Neural progenitor cell (in vitro differentiated cells): ENCODE results near the gene PRRC2C. TPM values are rescaled to one million over a fixed set of nuclear protein-coding genes. Genes with fewer than 3 reads are reported as not detected.

ENCODE experiments used
- DNase-seq: peaks from one replicate; pipeline ENCODE4 v3.0.0-alpha.2; 2016; ENCODE audit warnings: low spot score
- H2AFZ ChIP-seq: fragments of 200-600 bp; sonication (generic); replicated peaks from 2 replicates; pipeline ENCODE4 v1.6.1; 2016; ENCODE audit warnings: antibody characterized with exemption
- H3F3A ChIP-seq: fragments of 200-600 bp; sonication (generic); 2 replicates; pipeline ENCODE4 v1.6.1; 2016; ENCODE audit warnings: antibody characterized with exemption, low read depth
- H3K27ac ChIP-seq: fragments of 200-600 bp; sonication (generic); 2 replicates; pipeline ENCODE4 v1.5.1; 2016; ENCODE audit warnings: mild to moderate bottlenecking
- H3K27me3 ChIP-seq: fragments of 200-600 bp; sonication (generic); 2 replicates; pipeline ENCODE4 v1.6.1; 2016; ENCODE audit warnings: mild to moderate bottlenecking, moderate library complexity
- H3K36me3 ChIP-seq: fragments of 200-600 bp; sonication (generic); 2 replicates; pipeline ENCODE4 v1.5.1; 2016
- H3K4me1 ChIP-seq: fragments of 200-600 bp; sonication (generic); 2 replicates; pipeline ENCODE4 v1.6.1; 2016; ENCODE audit warnings: mixed run types
- H3K4me2 ChIP-seq: fragments of 200-600 bp; sonication (generic); 2 replicates; pipeline ENCODE4 v1.6.1; 2016
- H3K4me3 ChIP-seq: fragments of 200-600 bp; sonication (generic); 2 replicates; pipeline ENCODE4 v1.5.1; 2016
- H3K79me2 ChIP-seq: fragments of 200-600 bp; sonication (generic); 2 replicates; pipeline ENCODE4 v1.6.1; 2016; ENCODE audit warnings: low read depth
- H3K9ac ChIP-seq: fragments of 200-600 bp; sonication (generic); 2 replicates; pipeline ENCODE4 v1.6.1; 2016
- H3K9me3 ChIP-seq: fragments of 200-600 bp; sonication (generic); 2 replicates; pipeline ENCODE4 v1.5.1; 2016; ENCODE audit warnings: low read depth
- H4K20me1 ChIP-seq: fragments of 200-600 bp; sonication (generic); 2 replicates; pipeline ENCODE4 v1.6.1; 2016; ENCODE audit warnings: low read depth
- H3K27ac Mint-ChIP-seq: 3 replicates; pipeline ENCODE4 v1.8.0; 2021; ENCODE audit warnings: mixed read lengths
- H3K27me3 Mint-ChIP-seq: 2 replicates; pipeline ENCODE4 v1.8.0; 2022; ENCODE audit warnings: low read depth, mild to moderate bottlenecking, inconsistent platforms, moderate library complexity, mixed read lengths; ENCODE audit not compliant: insufficient read depth
- H3K36me3 Mint-ChIP-seq: 3 replicates; pipeline ENCODE4 v1.8.0; 2021; ENCODE audit warnings: mixed read lengths
- H3K4me1 Mint-ChIP-seq: 3 replicates; pipeline ENCODE4 v1.8.0; 2021; ENCODE audit warnings: mixed read lengths
- H3K4me3 Mint-ChIP-seq: 3 replicates; pipeline ENCODE4 v1.8.0; 2021; ENCODE audit warnings: mild to moderate bottlenecking, moderate library complexity, mixed read lengths
- H3K9me3 Mint-ChIP-seq: 3 replicates; pipeline ENCODE4 v1.8.0; 2020; ENCODE audit warnings: mixed read lengths
- CTCF ChIP-seq: fragments of 200-600 bp; sonication (generic); IDR thresholded peaks from 2 replicates; pipeline ENCODE4 v1.5.1; 2017; ENCODE audit warnings: antibody characterized with exemption, mild to moderate bottlenecking
- EZH2 ChIP-seq: fragments of 200-600 bp; sonication (generic); IDR thresholded peaks from 2 replicates; pipeline ENCODE4 v1.6.1; 2017; ENCODE audit warnings: antibody characterized with exemption, mild to moderate bottlenecking, moderate library complexity
- EZH2phosphoT487 ChIP-seq: fragments of 200-600 bp; sonication (generic); IDR thresholded peaks from 2 replicates; pipeline ENCODE4 v1.6.1; 2017; ENCODE audit warnings: antibody characterized with exemption
- total RNA-seq: library from RNA; depleted of rRNA; stranded (reverse); fragments of >200 nt; gene quantifications from 2 replicates; pipeline ENCODE4 v1.2.3, GENCODE V29; 2015; ENCODE audit warnings: low replicate concordance

The PRRC2C gene
- total RNA-seq, 1 donor from 2014 or later, result 89.9 TPM

- peaks cover 53% of the 10 kb centered on the region for H4K20me1 ChIP-seq
- no peak overlapping the region for H2AFZ ChIP-seq
- H3K36me3 ChIP-seq, result peaks cover 4% of the 10 kb centered on the region
- H3K27ac Mint-ChIP-seq, result peak overlapping the region; percentile 84
- peaks cover 18% of the 10 kb centered on the region for H3K36me3 Mint-ChIP-seq
- H3K9me3 ChIP-seq, result no peaks in the 10 kb centered on the region
- H3K9me3 Mint-ChIP-seq, result no peaks in the 10 kb centered on the region
- H3K4me3 Mint-ChIP-seq, result peak overlapping the region; percentile 99
- peaks cover 42% of the 10 kb centered on the region for H3K4me1 Mint-ChIP-seq
- peaks cover 11% of the 10 kb centered on the region for H3F3A ChIP-seq
- H3K4me1 ChIP-seq, result peaks cover 20% of the 10 kb centered on the region
- H3K79me2 ChIP-seq, result peaks cover 57% of the 10 kb centered on the region
- H3K27me3 Mint-ChIP-seq, result peaks cover 4% of the 10 kb centered on the region
- peak overlapping the region; percentile 88 for H3K9ac ChIP-seq
- no peaks in the 10 kb centered on the region for H3K27me3 ChIP-seq
- H3K27ac ChIP-seq, result peak overlapping the region; percentile 96
- peak overlapping the region; percentile 74 for H3K4me3 ChIP-seq
- DNase-seq, result no peak
- peak overlapping the region; percentile 96 for H3K4me2 ChIP-seq
- no peak for TF ChIP-seq EZH2phosphoT487
- TF ChIP-seq CTCF, result no peak
Measured at GRCh38 chr1:171486048-171486519, 754 bp downstream of the PRRC2C start.

- Histone ChIP-seq H3K4me2 (peak overlapping the region; percentile 96), H4K20me1 (peaks cover 62% of the 10 kb centered on the region), H3F3A (peaks cover 11% of the 10 kb centered on the region), H3K36me3 (peaks cover 8% of the 10 kb centered on the region), H3K27ac (no peak overlapping the region), H3K27me3 (no peaks in the 10 kb centered on the region), H3K9ac (peak overlapping the region; percentile 88), H3K4me3 (peak overlapping the region; percentile 74), H3K4me1 (peaks cover 17% of the 10 kb centered on the region), H3K9me3 (no peaks in the 10 kb centered on the region), H3K79me2 (peaks cover 67% of the 10 kb centered on the region), H2AFZ (no peak overlapping the region)
- no peak for DNase-seq
- Mint-ChIP-seq H3K27ac (no peak overlapping the region), H3K4me1 (peaks cover 35% of the 10 kb centered on the region), H3K36me3 (peaks cover 22% of the 10 kb centered on the region), H3K9me3 (no peaks in the 10 kb centered on the region), H3K27me3 (peaks cover 4% of the 10 kb centered on the region), H3K4me3 (peak overlapping the region; percentile 99)
- TF ChIP-seq EZH2phosphoT487, result no peak
- TF ChIP-seq CTCF, result no peak
- TF ChIP-seq EZH2, result no peak
Measured at GRCh38 chr1:171487038-171487437, 1.7 kb downstream of the PRRC2C start.

GRCh38 chr1:171488190-171488929, 3.0 kb downstream of the PRRC2C start:
- TF ChIP-seq EZH2phosphoT487, result no peak
- no peak for TF ChIP-seq CTCF
- TF ChIP-seq EZH2, result no peak
- Mint-ChIP-seq H3K27ac (no peak overlapping the region), H3K4me1 (peaks cover 28% of the 10 kb centered on the region), H3K36me3 (peaks cover 26% of the 10 kb centered on the region), H3K4me3 (peak overlapping the region; percentile 63), H3K27me3 (peaks cover 5% of the 10 kb centered on the region), H3K9me3 (no peaks in the 10 kb centered on the region)
- peaks cover 17% of the 10 kb centered on the region for H3K4me1 ChIP-seq
- no peak overlapping the region for H3K4me3 ChIP-seq
- no peak overlapping the region for H2AFZ ChIP-seq
- no peak overlapping the region for H3K27ac ChIP-seq
- H3K27me3 ChIP-seq, result no peaks in the 10 kb centered on the region
- H4K20me1 ChIP-seq, result peaks cover 76% of the 10 kb centered on the region
- no peak for DNase-seq
- H3K4me2 ChIP-seq, result peak overlapping the region; percentile 96
- no peak overlapping the region for H3K9ac ChIP-seq
- peaks cover 8% of the 10 kb centered on the region for H3K36me3 ChIP-seq
- H3K9me3 ChIP-seq, result no peaks in the 10 kb centered on the region
- peaks cover 11% of the 10 kb centered on the region for H3F3A ChIP-seq
- peaks cover 80% of the 10 kb centered on the region for H3K79me2 ChIP-seq
